Adrenal gland (tissue), 5 donors: ENCODE data around the gene LSM2.

Experiments
- CTCF ChIP-seq, 6 experiments: fragments of 450-650 bp in 4 of 6; fragments of 200-600 bp in 2 of 6; sonication (generic) in 1 of 6; IDR thresholded peaks; 1 replicate in 5 of 6; 2 replicates in 1 of 6; pipeline versions ENCODE4 v1.5.1 to v1.8.0; 2016 to 2021; ENCODE audit warnings: antibody characterized with exemption in 6 of 6, mild to moderate bottlenecking in 2 of 6, moderate library complexity in 1 of 6
- POLR2A ChIP-seq, 2 donors: fragments of 450-650 bp; IDR thresholded peaks; one replicate each; pipeline ENCODE4 v1.6.1; 2017; ENCODE audit warnings: antibody characterized with exemption in 2 of 2, mild to moderate bottlenecking in 2 of 2, moderate library complexity in 1 of 2
- donor health status: DM: no; HTN: no; CAD: no.

- no peak for TF ChIP-seq POLR2A (IDR thresholded peaks at IDR 0.05)
- no peak for TF ChIP-seq CTCF (IDR thresholded peaks at IDR 0.05)
Measured at GRCh38 chr6:31760790-31761189, 46.0 kb downstream of the LSM2 start.
